Measurements from ENCODE around the gene MAST4.

MAST4 gene

DNA sequence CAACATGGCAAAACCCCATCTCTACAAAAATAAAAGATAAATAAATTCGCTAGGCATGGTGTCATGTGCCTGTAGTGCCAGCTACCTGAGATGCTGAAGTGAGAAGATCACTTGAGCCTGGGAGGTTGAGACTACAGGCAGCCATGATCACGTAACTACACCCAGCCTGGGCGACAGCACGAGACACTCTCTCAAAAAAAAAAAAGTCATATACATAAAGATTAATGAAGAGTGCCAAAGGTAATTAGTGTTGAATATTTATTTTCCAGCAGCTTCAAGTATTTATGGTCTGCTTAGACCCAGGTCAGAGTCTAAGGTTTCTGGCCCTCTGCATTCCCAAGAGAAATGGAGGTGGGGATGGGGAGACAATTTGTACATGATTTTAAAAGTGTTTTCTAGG, 432.7 kb downstream of the MAST4 start:
- DNase-seq, result no peak

DNA sequence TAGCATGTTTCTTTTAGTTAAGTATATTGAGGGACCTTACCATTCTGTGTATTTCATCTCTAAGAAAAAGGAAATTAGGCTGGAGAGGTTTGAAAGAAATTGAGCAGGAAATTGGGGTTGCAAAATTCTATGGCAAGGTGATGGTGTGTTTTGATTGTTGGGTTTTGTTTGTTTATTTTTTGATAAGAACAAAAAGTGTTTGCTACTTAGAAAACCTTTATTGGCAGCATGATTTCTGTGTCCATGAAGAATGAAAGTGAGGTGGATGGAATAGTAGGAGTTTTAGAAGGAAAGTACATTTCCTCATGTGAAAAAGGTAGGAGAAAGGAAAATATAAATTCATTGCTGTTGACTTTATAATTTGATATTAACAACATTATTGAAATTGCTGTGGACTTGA, 433.3 kb downstream of the MAST4 start:
- DNase-seq, result no peak

DNA sequence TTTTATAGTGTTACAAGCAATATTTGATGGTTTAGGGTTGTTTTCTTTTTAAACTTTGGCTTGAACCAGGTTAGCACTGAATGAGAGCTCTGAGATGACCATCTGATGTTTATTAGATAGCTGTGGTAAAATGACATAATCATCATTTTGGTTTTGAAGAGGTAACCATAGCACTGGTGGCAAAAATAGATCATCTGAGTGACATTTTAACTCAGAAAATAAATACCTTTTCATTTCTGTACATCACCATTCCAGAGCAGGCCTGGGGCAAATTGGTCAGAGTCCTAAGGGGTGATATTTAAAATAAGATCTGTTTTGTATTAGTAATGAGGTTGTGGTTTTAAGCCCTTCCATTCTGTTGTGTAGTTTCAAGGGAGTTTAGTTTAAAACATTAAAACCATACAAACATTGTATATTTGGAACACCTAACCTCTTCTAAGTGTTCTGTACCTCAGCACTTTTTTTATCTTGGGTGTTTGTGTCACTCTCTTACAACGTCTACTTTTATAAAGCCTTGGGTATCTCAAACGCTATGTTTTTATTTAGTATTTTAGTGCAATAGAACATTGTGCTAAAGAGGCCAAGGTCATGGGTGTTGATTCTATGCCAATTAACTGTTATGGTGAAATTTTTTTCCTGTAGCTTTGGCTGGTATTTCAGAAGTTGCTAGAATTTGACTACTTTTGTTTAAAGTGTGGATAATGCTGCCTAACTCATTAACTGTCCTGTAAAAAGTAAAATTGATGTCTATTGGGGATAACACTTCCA, 434.3 kb downstream of the MAST4 start:
- no peak for DNase-seq

DNA sequence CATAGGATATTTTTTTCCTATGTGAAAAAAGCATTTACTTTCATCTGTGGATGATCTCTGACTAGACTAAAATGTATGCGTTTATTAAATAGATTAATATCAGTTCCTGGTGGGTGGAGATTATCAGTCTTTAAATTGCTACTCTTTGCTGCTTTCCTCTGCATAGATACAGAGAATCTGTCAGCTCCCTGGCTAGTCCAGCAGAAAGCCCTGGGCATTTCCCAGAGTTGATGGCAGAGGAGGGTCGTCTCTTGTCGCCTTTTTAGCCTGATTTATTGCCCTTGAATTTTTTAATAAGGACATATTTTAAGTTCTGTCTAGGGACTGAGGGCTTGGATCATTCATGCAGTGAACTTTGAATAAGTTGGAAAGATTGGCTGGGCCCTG, 434.9 kb downstream of the MAST4 start:
- no peak for DNase-seq

DNA sequence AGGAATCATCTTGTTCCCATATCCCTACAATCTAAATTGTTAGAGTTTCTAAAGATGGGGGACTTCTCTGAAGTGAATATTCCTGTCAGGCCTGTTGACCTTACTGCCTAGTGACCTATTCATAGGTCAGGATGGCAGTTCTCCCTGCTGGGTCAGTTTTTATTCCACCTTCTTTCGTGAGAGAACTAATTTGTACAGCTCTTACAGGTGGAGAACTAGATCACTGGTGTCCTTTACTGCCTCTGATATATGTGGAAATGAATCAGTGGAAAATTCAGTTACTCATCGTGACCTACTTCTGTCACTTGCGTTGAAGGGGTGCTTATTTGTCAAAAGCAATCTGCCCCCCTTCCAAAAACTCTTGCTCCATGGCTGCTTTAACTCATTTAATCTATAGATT, 435.5 kb downstream of the MAST4 start:
- DNase-seq, result no peak

DNA sequence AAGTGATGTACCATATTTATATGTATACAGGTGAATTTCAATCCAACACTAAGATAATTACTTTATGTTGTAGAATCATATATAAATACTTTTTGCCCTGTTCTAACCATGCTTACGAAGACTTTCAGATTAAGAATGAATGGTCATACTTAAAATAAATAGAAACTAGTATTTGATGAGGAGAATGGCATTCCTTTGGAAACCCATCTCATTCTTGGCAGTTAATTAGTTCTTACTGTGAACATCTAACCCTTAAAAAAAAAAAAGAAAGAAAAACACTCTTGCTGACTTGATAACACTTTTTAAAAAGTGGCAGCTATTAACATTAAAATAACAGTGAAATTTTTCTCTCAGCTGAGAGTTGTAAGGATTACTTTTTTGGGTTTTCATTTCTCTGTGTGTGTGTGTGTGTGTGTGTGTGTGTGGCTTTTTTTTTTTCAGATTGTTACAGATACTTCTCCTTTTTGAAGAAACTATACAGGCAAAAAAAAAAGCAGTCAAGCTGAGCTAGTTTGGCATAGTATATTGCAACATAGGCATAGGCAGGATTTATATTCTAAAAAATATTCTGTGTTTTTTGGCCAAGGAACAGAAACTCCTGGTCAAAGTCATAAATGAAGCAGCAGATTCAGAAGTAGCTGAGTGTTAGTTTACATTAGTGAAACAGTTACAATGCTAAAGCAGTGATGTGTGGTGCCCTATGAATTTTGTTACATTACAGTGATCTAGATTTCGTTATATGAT, 436.9 kb downstream of the MAST4 start:
- no peak for DNase-seq

DNA sequence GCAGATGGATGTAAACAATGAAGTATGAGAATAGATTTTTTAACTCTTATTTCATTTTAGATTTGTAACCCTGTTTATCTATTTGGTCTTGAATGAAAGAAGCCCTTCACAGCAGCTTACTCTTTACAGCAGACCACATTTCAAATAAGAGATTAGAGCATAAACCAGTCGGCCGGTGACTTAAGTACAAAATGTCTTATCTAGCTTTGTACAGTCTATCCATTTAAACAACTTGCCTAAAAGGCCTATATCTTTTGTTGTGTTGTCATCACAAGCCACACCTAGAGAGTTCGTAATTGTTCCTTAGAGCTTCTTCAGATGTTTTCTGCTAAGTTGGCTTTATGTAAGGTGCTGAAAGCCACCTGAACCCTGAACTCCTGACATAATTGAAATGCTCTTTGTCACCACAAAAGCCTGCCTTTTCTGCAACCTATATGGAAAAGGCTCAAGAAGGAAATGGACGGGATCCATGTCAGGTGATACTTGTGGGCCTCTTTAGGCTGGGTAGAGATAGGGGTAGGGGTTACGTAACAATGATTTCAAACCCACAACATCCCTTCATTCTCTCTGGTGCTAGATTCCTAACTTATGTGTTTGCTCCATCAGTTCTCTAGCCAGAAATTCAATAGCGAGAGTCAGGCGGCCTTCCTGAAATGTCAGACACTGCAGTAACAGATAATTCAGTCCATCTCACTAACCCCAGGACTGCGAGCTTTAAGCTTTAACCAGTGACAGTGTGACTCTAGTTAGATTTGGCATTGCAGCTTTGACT, 437.9 kb downstream of the MAST4 start:
- no peak for DNase-seq

DNA sequence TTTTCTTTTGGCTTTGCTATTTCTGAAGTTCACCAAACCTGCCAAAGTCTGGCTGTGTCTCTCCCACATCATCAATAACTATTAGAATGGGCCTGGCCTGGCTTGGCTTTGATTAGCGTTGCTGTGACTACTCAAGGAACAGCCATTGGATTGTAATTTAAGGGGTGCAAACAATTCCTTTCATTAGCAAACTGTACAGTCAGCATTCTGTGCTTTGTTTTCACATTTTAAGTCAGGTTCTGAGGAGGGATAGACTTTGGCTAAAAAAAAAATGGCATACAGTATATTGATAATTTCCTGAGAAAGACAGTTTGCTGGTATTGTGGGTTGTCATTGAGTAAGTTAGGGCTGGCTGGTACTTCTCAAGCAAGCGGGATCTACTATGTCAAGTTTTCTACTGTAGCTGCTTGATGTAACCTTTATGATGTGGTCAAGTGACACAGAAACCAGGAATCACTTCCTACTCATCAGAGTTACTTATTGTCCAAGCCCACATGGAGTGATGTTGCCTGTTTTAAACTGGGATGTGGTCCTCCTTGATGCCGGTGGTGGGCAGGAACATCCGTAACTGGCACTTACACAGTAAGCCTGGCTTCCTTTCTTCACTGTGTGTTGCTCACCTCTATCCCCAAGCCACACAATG, 439.0 kb downstream of the MAST4 start:
- no peak for DNase-seq

DNA sequence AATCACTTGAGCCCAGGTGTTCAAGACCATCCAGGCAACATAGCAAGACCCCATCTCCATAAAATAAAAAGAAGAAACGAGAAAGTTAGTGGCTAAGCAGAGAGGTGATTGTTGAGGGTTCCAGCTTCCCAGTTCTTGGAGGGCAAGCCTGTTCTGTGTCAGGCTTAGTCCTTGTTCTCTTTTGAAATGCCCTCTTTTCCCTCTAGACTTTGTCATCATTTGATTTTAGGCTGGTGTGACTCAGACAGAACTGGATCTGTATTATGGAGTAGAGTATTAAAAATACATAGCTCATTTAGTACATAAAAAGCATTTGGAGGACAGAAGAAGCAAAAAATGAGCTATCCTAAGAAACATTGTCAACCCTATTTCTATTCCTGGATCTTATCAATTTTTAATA, 441.0 kb downstream of the MAST4 start:
- no peak for DNase-seq

DNA sequence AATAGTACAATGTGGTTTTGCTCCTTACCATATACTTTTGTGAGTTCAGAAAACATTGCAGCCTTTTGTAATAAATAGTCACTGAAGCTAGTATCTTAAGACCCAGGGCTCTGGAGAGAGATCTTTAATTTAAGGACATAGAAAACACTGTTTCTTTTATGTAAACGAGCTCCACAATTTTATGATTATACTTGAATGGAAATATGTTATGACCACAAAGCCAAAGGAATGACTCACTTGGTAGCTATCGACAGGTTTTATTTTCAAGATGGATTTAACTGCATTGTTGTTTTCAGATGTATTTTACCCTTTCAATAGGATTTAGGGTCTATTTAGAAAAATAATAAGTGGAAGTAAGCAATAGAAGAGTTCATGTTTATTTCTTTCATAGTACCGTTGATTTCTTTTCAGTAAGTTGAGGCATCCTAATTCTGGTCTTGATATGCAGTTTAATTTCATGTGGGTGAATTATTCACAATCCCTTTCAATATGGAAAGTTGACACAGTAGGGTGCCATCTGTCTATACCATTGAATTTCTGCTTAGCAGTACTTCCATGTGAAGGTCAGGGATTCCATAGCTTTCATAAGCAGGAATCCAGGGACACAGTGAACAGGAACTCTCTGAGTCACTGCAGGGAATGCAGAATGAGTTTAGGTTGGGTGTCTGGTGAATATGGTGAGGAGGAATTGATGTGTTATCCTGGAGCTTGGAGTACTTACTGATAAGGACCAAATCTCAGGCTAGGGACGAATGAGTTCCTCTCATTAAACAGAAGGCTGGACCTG, 442.8 kb downstream of the MAST4 start:
- DNase-seq, result peak; percentile 10

DNA sequence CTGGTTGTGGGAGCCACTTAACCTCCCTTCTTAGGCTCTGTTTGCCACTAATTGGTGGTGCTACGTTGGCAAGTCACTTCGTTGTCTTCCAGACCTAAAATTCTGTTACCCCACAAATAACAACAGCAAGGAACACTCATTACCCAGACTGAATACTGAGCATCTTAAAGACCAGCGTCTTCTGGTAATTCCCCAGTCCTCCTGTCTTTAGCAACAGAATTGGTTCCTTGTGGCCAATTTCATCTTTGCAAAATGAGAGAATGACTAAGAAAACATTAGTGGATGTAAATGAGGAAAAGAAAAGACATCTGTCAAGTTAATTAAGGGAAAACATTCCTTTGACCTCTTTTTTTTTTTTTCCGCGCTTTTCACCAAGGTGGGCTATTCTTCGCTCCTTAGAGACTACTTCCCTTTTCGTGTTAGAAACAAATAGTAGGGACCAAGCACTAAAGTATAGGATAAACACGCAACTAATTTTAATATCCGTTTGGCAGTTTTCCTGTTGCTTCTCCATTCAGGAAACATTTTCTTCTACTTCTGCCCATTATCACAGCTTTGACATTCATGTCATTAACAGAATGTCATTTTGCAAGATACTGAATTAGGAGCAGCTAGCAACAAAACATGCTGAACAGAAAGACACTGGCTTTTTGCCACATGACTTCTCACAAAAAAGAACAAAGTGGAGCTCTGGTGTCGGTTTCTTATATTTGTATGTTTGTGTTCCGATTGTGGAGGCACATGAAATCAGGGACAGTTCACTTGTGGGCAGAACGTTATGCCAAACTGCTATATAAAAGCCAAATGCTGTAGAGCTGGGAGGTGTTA, 446.2 kb downstream of the MAST4 start:
- DNase-seq, result no peak

DNA sequence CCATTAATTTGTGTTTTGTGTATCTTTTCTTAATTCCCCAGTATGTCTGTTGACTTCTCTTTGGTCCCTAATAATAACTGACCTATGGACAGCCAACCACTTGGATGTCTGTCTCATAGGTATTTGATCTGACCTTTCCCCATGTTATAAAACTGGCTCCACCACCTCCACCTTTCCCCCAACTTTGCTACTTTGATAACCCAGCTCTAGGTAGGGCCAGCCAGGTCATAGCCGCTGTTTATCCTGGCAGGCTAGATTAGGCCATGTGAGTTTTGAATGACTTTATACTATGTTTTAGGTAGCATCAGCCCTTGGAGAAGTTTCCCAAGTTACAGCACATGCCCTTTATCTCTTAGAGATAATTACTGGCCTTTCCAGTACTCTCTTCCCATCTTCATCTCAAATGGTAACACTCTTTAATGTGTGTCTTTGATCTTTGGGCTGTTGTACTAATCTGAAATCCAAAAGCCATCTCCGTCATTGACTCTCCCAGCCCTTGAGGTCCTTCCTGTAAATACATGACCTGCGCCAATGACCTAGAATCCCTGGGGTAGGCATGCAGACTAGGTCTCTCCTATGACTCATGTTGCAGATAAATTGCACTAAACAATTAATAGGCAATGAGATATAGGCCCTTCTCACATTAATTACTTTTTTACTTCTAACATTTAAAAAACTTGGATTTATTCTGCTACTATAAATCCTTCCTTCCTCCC, 447.8 kb downstream of the MAST4 start:
- DNase-seq, result no peak

DNA sequence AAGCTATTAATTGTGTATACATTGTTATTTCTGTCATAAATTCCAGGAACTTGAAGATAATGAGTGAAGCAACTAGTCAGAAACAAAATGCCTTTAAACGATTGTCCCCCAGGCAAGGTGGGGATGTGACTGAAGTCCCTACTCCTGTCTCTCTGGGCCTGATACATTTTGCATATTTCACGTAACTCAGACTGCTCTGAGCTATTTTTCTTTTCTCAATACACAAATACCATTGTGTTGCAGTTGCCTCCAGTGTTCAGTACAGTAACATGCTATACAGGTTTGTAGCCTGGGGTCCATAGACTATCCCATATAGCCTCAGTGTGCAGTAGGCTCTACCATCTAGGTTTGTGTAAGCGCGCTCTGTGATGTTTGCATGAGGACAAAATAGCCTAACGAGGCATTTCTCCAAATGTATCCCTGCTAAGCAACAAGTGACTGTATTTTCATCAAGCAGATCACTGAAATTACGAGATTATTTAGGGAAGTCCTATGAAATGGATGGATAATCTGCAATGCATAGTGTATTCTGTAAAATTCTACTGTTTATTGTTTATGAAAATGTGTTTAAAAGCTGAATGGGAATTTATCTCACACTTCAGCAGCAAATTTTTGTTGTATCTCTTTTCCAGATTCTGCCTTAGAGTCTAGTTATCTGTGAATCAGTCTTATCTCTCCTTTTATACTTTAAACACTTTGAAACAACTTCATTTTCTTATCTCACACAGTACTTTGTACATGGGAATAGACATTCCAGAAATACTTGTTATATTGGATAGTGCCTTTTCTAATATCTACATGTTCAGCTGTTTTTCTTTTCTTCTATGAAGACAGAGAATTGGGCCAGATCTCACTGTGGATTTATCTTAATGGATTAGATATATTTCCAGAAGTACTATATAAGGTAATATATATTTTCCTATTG, 449.9 kb downstream of the MAST4 start:
- DNase-seq, result no peak

DNA sequence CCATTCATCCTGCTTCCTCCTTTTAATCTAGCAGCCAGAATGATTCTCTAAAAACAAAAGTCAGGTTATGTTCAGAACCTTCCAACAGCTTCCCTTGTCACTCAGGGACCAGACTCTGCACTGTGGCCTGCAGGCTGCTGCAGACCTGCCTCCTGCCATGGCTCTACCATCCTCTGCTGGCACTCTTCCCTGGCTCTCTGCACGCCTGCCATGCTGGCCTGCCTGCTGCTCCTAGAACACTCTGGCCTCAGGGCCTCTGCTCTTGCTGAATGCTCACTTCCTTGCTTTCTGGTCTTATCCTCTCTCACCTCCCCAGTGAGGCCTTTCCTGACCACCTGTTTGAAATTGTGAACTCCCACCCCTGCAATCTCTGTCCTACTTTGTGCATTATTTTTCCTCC, 451.0 kb downstream of the MAST4 start:
- no peak for DNase-seq

DNA sequence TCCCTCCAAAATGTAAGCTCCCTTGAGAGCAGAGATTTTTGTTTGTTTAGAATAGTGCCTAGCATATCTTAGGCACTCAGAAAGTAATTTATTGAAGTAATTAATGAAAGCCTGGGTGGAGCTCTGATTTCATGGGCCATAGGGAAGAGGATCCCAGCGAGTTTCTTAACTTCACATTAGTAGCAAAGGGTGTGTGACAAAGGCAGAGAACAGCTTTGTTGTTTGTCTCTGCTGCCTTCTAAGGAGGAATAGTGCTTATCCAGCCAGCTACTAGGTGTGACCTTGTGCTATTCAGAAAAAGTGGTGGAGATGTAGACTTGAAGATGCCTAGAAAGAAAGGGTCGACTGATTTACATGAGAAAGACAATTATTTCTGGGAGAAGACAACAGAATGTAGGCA, 451.4 kb downstream of the MAST4 start:
- DNase-seq, result no peak

DNA sequence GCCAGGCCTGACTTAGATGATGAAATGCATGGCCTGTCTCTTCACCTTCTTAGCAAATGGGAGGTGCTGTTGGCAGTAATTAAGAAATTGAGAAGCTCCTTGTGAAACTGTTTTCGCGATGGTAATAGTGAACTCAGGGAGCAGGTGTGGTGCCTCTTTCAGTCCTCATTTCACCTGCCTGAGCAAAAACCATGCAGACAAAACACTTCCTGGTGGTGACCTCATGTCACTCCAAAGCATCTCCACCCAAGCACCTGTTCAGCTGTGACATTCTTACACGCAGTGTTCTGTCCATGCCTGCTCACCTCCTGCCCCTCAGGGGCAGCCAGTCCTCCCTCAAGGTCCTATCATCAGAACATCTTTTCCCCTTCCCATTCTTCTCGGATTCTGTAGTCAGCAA, 453.9 kb downstream of the MAST4 start:
- no peak for DNase-seq

DNA sequence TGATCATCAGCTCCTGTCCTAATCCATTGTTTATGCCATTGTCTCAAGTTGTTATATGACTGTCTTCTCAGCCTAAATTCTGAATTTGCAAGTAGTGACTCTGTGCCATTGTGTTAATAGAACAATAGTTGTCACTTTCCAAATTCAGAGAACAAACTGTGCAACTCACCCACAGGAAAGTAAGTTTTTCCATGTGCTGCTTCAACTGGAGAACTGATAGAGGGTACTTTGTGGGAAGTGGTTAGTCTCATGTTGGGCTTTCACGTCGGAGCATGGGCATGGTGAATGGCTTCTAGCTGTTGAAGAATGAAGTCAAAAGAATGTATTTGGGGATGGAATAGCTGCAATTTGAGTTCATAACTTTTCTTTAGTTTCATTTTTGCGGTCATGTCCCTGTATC, 454.4 kb downstream of the MAST4 start:
- DNase-seq, result no peak

DNA sequence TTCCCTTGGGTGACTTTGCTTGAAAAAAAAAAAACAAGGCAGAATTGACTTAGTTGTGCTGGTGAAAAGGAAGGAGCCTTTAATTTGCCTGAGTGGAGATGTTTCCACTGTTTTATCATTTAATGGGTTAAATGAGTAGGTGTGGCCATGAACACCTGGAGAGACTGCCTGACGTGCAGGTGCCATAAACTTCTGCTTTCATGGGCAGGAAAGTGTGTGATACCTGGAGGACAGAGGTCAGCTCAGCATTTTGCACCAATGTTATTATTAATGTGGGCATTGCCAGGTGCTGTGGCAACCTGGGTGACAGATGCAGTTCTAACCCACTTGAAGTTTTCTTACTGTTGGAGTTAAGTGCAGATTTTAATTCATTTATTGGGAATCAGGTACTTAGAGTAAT, 455.0 kb downstream of the MAST4 start:
- DNase-seq, result no peak

DNA sequence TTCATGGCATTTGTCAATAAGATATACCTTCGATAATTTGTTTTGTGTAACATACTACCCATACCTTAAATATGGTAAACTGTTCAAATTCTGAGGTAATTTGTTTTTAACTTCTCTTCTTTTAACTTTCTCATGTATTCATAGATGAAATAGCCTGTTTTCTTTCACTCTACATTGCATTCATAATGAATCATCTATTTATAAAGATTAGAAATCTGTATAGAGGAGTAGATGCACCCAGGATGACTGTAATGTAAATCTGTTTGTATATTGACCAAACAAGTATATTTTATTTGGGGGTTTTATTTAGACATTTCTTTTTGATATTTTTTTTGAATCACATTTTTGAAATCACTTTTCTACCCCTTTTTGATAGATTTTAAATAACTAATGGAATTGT, 455.8 kb downstream of the MAST4 start:
- DNase-seq, result no peak

DNA sequence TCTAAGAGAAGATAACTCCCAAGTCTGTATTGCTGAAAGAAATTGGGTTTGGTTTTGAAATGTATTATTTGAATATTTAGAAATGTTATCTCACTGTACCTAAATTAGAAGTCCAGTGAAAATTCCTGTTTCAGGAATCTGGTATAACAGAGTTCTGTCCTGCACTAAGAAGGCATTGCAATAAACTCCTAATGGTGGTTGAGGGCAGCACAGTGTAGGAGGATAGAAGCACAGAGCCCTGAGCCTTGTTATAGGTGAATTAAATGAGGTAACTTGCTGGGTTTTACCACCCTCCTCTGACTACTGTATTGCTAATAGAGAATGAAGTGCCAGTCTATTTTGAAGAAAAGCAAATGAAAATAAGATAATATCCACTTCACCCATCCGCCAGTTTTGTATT, 457.0 kb downstream of the MAST4 start:
- no peak for DNase-seq
